Body of pancreas (tissue), 4 donors: Measurements from ENCODE around the gene HS3ST5.

Experiments
- CTCF ChIP-seq, 7 experiments: fragments of 450-650 bp in 4 of 7; fragments of 200-600 bp in 3 of 7; sonication (generic) in 3 of 7; IDR thresholded peaks; one replicate each; pipeline ENCODE4 v1.5.1; 2016 to 2019; ENCODE audit warnings: antibody characterized with exemption in 7 of 7
- POLR2A ChIP-seq, 3 donors: fragments of 450-650 bp; IDR thresholded peaks; one replicate each; pipeline ENCODE4 v1.6.1; 2016; ENCODE audit warnings: antibody characterized with exemption in 3 of 3, mild to moderate bottlenecking in 2 of 3

- TF ChIP-seq POLR2A (IDR thresholded peaks at IDR 0.05): no peak
- no peak for TF ChIP-seq CTCF (IDR thresholded peaks at IDR 0.05)
These were observed 41.1 kb downstream of the HS3ST5 start for GRCh38 chr6:114301596-114302219.
